A673 (cell line): Measurements from ENCODE around the gene HSF5.

Experiments
- CTCF ChIP-seq: fragments of 300-800, 200-600 bp; sonication (generic); conservative IDR thresholded peaks from 2 replicates; pipeline ENCODE4 v1.5.1; 2017; ENCODE audit warnings: low read depth, mild to moderate bottlenecking, antibody characterized with exemption, low read length, moderate library complexity, mixed read lengths
- EZH2 ChIP-seq: fragments of 200-600 bp; sonication (generic); IDR thresholded peaks from 2 replicates; pipeline ENCODE4 v1.6.1; 2017; ENCODE audit warnings: borderline replicate concordance, low read depth, mild to moderate bottlenecking, mixed read lengths, antibody characterized with exemption, low read length; ENCODE audit not compliant: poor library complexity, severe bottlenecking

- no peak for TF ChIP-seq CTCF
- no peak for TF ChIP-seq EZH2
These were observed 110.5 kb downstream of the HSF5 start for GRCh38 chr17:58377661-58378060.
